Prostate gland (tissue), 2 donors: ENCODE results near the gene AKAP9. TPM values are rescaled to one million over a fixed set of nuclear protein-coding genes. Genes with fewer than 3 reads are reported as not detected.

ENCODE experiments used
- DNase-seq: peaks from one replicate; pipeline ENCODE4 v3.0.0-alpha.2; 2019; ENCODE audit warnings: low spot score
- H3K27ac ChIP-seq, 2 donors: fragments of 200-600 bp; sonication (generic); 2 replicates each; pipeline ENCODE4 v1.5.1; 2017 to 2019
- H3K27me3 ChIP-seq: fragments of 200-600 bp; sonication (generic); replicated peaks from 2 replicates; pipeline ENCODE4 v1.5.1; 2019; ENCODE audit not compliant: insufficient read depth
- H3K36me3 ChIP-seq, 2 donors: fragments of 200-600 bp; sonication (generic); 1 replicate in 1 of 2; 2 replicates in 1 of 2; pipeline versions ENCODE4 v1.5.1 to v1.8.1; 2017 to 2019
- H3K4me1 ChIP-seq: fragments of 200-600 bp; sonication (generic); replicated peaks from 2 replicates; pipeline ENCODE4 v1.5.1; 2019
- H3K4me3 ChIP-seq, 2 donors: fragments of 200-600 bp; sonication (generic); 2 replicates each; pipeline ENCODE4 v1.5.1; 2017 to 2019
- H3K9me3 ChIP-seq: fragments of 200-600 bp; sonication (generic); 2 replicates; pipeline ENCODE4 v1.5.1; 2017
- POLR2A ChIP-seq: fragments of 450-650 bp; IDR thresholded peaks from one replicate; pipeline ENCODE4 v1.6.1; 2016; ENCODE audit warnings: antibody characterized with exemption, mild to moderate bottlenecking
- POLR2AphosphoS5 ChIP-seq: sonication (generic); formaldehyde crosslinking; IDR thresholded peaks from one replicate; pipeline ENCODE4 v1.6.1; 2017; ENCODE audit warnings: antibody characterized with exemption
- WGBS: methylation state at CpG from one replicate; pipeline ENCODE4 v1.1.5; 2018; 5-methylcytosine and 5-hydroxymethylcytosine counted together
- intact Hi-C: fragments of 100-400 bp; cut with DNase I; formaldehyde crosslinking; loops from one replicate; pipeline ENCODE4 v1.14.2; 2022
- total RNA-seq, 2 donors: library from RNA; depleted of rRNA; stranded (reverse); fragments of >200 nt; gene quantifications; one replicate each; pipeline ENCODE4 v1.1.0, GENCODE V29; 2016
- TF ChIP-seq, protein P1 (sequence below), 4 experiments: fragments of 200-600 bp in 2 of 4; fragments of 450-650 bp in 2 of 4; sonication (generic) in 2 of 4; IDR thresholded peaks; 1 replicate in 3 of 4; 2 replicates in 1 of 4; pipeline ENCODE4 v1.5.1; 2016 to 2019; ENCODE audit warnings: antibody characterized with exemption in 4 of 4, mild to moderate bottlenecking in 2 of 4, moderate library complexity in 2 of 4

The AKAP9 gene
- total RNA-seq, 2 donors from 2014 or later = 61.8 to 80.1 TPM

DNA sequence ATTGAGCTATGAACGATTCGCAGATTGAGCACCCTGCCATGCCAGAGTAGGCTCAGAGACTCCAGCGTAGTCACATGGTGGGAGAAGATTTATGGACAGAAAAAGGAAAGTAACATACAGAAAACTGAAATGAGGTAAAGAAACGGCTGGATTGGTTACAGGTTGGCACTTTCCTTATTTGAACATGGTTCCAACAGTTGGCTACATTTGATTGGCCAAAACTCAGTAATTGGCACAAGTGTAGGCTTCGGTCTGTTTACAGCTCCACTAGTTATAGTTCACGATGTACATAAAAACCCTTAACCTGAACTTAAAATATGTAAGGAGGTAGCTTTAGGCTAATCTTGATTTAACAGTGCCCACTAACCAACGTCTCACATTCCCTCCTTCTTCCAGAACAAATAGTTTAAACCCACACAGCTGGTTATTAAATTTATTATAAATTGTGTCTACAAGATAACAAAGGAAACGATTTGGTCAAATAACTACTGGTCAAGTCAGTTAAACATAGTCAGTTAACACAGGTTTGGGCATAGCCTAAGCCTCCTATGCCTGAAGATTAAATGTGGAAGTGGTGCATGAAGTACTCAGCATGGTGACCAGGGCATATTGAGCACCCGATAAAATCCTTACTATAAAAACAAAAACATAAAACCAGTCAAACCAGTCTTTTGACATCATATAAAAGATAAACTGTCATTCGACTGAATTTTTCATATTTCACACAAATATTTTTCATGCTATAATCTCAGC, 42.2 kb upstream of the AKAP9 start:
- Histone ChIP-seq H3K27ac (peak overlapping the region; percentile 57 to 65), H3K4me3 (peak overlapping the region; percentile 17 to 22)
- 33% methylated on average over 10 of the region's 10 CpGs for WGBS

DNA sequence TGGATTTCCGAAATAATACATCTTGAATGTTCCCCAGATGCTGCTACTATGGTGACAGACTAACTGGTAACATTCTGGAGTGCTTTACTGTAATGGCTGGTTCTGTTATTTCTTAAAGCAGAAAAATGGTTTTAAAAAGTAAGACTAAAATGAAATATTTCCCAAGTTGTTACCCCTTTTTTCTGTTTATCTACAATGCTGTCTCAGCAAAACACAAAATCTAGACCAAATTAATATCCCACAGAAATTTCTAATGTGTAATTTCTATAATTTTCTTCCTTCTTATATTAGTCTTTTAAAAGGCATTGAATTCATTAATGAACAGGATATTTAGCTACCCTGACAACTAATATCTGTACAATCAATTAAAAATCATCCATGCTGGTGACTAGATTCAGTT, 41.1 kb upstream of the AKAP9 start:
- Histone ChIP-seq H3K36me3 (no peaks in the 10 kb centered on the region), H3K9me3 (no peaks in the 10 kb centered on the region), H3K4me3 (no peak overlapping the region), H3K4me1 (no peaks in the 10 kb centered on the region), H3K27ac (no peak overlapping the region), H3K27me3 (no peaks in the 10 kb centered on the region)
- intact Hi-C loops = no loop called here
- DNase-seq = no peak
- TF ChIP-seq, protein P1, sequence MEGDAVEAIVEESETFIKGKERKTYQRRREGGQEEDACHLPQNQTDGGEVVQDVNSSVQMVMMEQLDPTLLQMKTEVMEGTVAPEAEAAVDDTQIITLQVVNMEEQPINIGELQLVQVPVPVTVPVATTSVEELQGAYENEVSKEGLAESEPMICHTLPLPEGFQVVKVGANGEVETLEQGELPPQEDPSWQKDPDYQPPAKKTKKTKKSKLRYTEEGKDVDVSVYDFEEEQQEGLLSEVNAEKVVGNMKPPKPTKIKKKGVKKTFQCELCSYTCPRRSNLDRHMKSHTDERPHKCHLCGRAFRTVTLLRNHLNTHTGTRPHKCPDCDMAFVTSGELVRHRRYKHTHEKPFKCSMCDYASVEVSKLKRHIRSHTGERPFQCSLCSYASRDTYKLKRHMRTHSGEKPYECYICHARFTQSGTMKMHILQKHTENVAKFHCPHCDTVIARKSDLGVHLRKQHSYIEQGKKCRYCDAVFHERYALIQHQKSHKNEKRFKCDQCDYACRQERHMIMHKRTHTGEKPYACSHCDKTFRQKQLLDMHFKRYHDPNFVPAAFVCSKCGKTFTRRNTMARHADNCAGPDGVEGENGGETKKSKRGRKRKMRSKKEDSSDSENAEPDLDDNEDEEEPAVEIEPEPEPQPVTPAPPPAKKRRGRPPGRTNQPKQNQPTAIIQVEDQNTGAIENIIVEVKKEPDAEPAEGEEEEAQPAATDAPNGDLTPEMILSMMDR (IDR thresholded peaks at IDR 0.05) = no peak
- no peak for TF ChIP-seq POLR2A
- no peak for TF ChIP-seq POLR2AphosphoS5
- 95% methylated on average over 1 of the region's 1 CpG for WGBS

More for the DNA sequence above, 42.2 kb upstream of the AKAP9 start:
- TF ChIP-seq, protein P1 (IDR thresholded peaks at IDR 0.05) = no peak
- TF ChIP-seq POLR2AphosphoS5 = peak; percentile 4
- intact Hi-C loops = no loop called here
- Histone ChIP-seq H3K4me1 (no peaks in the 10 kb centered on the region), H3K9me3 (no peaks in the 10 kb centered on the region), H3K36me3 (no peaks in the 10 kb centered on the region), H3K27me3 (no peaks in the 10 kb centered on the region)
- DNase-seq = no peak

DNA sequence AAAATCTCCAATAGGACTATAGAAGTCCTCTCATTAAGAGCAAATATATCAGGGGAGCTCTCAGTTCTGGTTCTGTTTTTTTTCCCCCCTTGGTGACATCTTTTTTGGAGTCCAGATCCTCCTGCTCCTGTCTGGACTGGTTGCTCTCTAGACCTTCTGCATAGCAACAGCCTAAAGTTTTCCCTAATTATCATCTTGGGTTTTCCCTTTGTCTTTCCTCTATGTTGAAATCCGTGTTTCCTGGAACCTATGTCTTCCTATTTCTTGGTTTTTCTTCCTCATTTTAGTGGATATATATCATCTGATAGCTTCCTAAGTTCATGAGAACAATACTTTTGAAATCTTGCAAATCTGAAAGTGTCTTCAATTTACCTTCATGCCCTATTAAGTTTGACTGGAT, 30.5 kb upstream of the AKAP9 start:
- no peaks in the 10 kb centered on the region for H3K27me3 ChIP-seq
- H3K4me1 ChIP-seq = no peaks in the 10 kb centered on the region
- no peak overlapping the region for H3K4me3 ChIP-seq
- H3K27ac ChIP-seq = no peak overlapping the region
- no peak for TF ChIP-seq POLR2AphosphoS5
- TF ChIP-seq, protein P1 (IDR thresholded peaks at IDR 0.05) = no peak
- no peak for TF ChIP-seq POLR2A
- H3K36me3 ChIP-seq = no peaks in the 10 kb centered on the region
- intact Hi-C loops = no loop called here
- 73% methylated on average over 1 of the region's 1 CpG for WGBS
- no peaks in the 10 kb centered on the region for H3K9me3 ChIP-seq
- no peak for DNase-seq

DNA sequence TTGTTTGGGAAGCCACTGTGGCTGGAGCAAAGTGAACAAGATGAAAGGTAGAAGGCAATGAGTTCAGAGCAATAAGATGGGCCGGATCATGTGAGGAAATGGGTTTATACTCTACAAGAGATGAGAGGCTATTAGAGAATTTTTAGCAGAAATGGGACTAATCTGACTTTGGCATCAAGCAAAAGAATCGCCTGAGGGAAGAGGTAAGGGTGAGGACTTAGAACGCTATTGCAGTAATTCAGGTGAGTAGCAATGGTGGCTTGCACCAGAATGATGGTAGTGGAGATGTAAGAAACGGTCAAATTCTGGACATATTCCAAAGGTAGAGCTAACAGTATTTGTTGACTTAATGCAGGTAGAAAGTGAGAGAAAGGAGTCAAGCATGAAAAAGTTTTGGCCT, 29.5 kb upstream of the AKAP9 start:
- WGBS = 89% methylated on average over 4 of the region's 4 CpGs
- no peak overlapping the region for H3K4me3 ChIP-seq
- no peaks in the 10 kb centered on the region for H3K4me1 ChIP-seq

More for the DNA sequence above, 29.5 kb upstream of the AKAP9 start:
- Histone ChIP-seq H3K9me3 (no peaks in the 10 kb centered on the region), H3K27ac (no peak overlapping the region), H3K27me3 (no peaks in the 10 kb centered on the region), H3K36me3 (no peaks in the 10 kb centered on the region)
- DNase-seq = no peak
- TF ChIP-seq POLR2AphosphoS5 (no peak), POLR2A (no peak)
- TF ChIP-seq, protein P1 (IDR thresholded peaks at IDR 0.05) = no peak
- intact Hi-C loops = no loop called here
